Measurements from ENCODE around the gene SHC4. TPM values are rescaled to one million over a fixed set of nuclear protein-coding genes. Genes with fewer than 3 reads are reported as not detected.
"Not testable (repeated sequence)": the region's sequence is repeated elsewhere in the genome, so short reads cannot be mapped to it uniquely, and the experiment has no call there.

The SHC4 gene
- polyA plus RNA-seq, 3 donors = 0.09 to 1.9 (median 0.15) TPM

DNA sequence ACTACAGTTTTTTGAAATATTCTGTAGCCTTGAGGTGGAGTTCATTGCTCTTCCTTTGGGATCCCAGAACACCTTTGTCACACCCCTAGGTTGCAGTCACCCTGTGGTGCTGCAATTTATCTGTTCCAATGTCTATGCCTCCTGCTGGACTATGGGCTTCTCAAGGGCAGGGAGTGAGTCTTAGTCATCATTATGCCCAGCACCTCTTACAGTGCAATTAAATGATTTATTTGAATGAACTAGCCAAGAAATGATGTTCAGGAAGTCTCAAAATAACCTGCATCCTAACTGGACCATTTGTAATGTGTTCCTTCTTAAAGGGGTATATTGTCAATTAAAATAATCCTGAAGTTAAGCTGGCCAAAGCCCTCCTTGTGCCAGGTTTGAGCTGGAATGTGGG is 28.5 kb downstream of the SHC4 start:
- H3K27ac ChIP-seq (ENCODE audit: low read depth, low read length) = no peak overlapping the region

GRCh38 chr15:48930735-48931134 is 33.0 kb downstream of the SHC4 start:
- WGBS, 3 donors = 69 to 78% (median 72%) methylated on average over 4 of the region's 4 CpGs
- no peak overlapping the region for H3K27ac ChIP-seq (ENCODE audit: low read depth, low read length)

DNA sequence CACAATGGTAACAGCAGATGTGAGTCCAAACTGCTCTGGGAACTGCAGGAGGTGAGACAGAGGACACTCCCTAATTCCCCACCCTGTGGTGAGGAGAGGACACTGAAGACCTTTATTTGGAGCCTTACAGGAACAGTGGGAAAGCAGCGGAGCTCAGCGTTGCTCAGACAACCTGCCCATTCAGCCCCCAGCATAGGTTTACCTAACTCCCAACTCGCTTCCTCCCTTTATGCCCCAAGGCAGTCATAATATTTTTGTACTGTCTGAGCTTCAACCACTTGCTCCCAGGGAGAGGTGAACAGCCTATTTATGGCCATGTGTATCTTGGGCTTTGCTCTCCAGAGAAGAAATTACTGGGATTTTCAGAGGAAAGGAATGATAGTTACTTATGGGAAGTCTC is 34.1 kb downstream of the SHC4 start:
- 73 to 89% (median 83%) methylated on average over 3 of the region's 3 CpGs for WGBS, 3 donors
- H3K27ac ChIP-seq (ENCODE audit: low read depth, low read length) = no peak overlapping the region

- no peak overlapping the region for H3K27ac ChIP-seq (ENCODE audit: low read depth, low read length)
- 90 to 92% (median 91%) methylated on average over 6 of the region's 6 CpGs for WGBS, 3 donors
These were observed 34.7 kb downstream of the SHC4 start for GRCh38 chr15:48928877-48929538.

- no peak overlapping the region for H3K27ac ChIP-seq (ENCODE audit: low read depth, low read length)
These were observed 38.0 kb downstream of the SHC4 start for GRCh38 chr15:48925714-48926223.

DNA sequence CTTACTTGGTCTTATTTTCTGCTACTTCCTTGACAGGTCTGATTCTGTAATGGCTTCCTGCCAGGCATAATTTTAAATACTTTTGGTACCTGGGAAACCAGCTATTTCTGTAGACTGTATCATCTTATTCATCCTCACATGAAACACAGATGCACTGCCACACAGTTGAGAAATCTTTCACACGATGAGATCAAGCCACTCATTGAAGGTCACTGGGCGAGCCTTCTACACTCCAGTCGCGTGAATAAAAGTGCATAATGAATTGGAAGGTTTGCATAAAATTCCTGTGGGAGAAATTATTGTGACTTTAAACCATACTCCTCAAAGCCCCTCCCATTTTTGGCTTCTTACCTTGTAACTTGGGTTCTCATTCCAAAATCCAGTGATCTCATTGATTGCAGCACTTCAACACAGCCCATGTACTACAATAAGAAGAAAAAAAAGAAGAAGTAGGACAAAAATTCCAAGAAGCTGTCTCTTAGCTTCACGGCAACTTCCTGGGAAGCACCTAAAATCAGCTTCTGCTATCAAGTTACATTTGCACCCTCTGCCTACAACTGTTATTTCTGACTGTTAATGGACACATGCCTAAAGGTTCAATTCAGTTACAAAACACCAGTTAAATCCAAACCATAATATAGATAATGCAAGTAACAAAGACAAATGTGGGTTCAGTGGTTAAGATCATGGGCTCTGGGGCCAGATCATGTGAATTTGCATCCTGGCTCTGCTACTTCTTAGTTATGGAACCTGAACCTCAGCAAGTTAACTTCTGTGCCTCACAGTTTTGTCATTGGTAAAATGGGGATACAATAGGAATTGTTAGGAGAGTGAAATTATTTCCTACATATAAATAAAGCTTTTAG is 39.0 kb downstream of the SHC4 start:
- no peak overlapping the region for H3K27ac ChIP-seq (ENCODE audit: low read depth, low read length)
- WGBS, 3 donors = 61 to 69% (median 65%) methylated on average over 5 of the region's 5 CpGs

More at GRCh38 chr15:48925714-48926223, 38.0 kb downstream of the SHC4 start:
- WGBS, 3 donors = 55 to 69% (median 58%) methylated on average over 9 of the region's 9 CpGs

DNA sequence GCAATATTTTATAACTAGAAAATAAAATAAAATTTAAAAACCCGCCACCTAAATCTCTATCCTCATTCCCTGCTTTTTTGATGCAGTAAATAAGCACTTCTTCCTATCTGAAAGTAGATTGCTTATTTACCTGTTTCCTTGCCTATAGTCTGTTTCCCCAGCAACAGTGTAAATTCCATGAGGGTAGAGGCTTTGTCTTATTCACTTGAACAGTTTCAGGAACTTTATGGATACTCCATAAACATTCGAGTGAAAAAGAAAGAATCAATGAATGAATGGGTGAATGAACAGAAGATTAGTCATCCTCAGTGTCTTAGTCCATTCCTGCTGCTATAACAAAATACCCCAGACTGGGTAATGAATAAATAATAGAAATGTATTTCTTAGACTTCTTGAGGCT is 41.7 kb downstream of the SHC4 start:
- no peak overlapping the region for H3K27ac ChIP-seq (ENCODE audit: low read depth, low read length)
- WGBS, 3 donors = 85 to 96% (median 95%) methylated on average over 2 of the region's 2 CpGs

GRCh38 chr15:48916721-48917120 is 47.0 kb downstream of the SHC4 start:
- WGBS, 3 donors = 73 to 79% (median 75%) methylated on average over 3 of the region's 3 CpGs

DNA sequence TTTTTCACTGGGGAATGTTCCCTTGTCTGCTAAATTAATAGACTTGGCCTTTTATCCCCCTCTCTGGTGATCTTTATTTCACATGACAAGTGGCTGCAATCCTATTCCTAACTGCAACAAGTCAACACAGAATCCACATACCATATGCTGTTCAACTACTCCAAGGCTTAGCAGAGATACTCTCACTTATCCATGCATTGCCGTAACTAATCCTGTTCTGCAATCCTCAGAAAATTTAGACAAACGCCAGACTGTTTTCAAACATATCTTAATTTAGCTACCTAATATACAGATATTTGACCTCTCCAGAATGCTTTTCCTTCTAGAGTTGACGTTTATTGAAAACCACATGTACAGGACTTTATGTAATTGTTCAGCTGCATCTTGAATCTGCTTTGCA is 47.9 kb downstream of the SHC4 start:
- 69 to 75% (median 70%) methylated on average over 3 of the region's 3 CpGs for WGBS, 3 donors
- no peak overlapping the region for H3K27ac ChIP-seq (ENCODE audit: low read depth, low read length)

More at GRCh38 chr15:48916721-48917120, 47.0 kb downstream of the SHC4 start:
- no peak overlapping the region for H3K27ac ChIP-seq (ENCODE audit: low read depth, low read length)

DNA sequence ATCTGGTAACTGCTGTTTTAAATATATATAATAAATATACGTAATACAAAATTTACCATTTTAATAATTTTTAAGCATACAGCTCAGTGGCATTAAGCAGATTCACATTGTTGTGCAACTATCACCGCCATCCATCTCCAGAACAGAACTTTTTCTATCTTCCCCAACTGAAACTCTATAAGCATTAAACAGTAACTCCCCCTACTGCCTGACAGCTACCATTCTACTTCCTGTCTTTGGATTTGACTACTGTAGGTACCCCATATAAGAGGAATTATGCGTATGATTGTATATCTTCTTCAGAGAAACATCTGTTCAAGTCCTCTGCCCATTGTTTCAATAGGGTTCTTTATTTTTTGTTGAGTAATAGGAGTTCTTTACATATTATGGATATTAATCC is 49.0 kb downstream of the SHC4 start:
- 84 to 91% (median 89%) methylated on average over 3 of the region's 3 CpGs for WGBS, 3 donors
- no peak overlapping the region for H3K27ac ChIP-seq (ENCODE audit: low read depth, low read length)

- H3K27ac ChIP-seq (ENCODE audit: low read depth, low read length) = no peak overlapping the region
- 93 to 97% (median 96%) methylated on average over 4 of the region's 4 CpGs for WGBS, 3 donors
These were observed 50.6 kb downstream of the SHC4 start for GRCh38 chr15:48913141-48913540.

- WGBS, 3 donors = 70 to 84% (median 82%) methylated on average over 2 of the region's 2 CpGs
- not testable (repeated sequence) for H3K27ac ChIP-seq (ENCODE audit: low read depth, low read length)
These were observed 53.2 kb downstream of the SHC4 start for GRCh38 chr15:48910554-48910953.

DNA sequence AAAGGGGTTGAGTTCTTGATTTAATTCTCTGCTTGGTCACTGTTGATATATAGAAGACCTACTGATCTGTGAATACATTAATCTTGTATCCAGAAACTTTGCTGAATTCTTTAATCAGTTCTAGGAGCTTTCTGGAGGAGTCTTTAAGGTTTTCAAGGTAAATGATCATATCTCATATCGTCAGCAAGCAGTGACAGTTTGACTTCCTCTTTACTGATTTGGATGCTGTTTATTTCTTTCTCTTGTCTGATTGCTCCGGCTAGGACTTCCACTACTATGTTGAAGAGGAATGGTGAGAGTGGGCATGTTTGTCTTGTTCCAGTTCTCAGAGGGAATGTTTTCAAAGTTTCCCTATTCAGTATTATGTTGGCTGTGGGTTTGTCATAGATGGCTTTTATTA is 54.4 kb downstream of the SHC4 start:
- WGBS, 3 donors = 51 to 67% (median 58%) methylated on average over 2 of the region's 2 CpGs
- not testable (repeated sequence) for H3K27ac ChIP-seq (ENCODE audit: low read depth, low read length)

DNA sequence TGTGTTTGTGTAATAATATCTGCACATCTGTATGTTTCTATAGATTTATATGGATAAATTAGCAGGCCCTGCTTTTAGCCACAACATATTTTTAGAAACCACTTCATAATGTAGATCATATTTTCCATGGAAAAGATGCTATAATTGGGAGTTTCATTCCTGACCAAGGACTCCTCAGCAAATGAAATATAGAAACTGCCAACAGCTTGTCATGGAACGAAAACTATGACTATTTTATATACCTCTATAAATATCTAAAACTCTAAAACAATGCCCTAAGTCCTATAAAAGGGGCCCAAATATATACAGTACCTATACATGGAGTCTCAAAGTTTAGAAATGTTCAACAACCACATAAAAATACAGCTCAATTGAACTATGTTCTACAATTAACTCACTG is 57.9 kb downstream of the SHC4 start:
- 72 to 79% (median 78%) methylated on average over 1 of the region's 1 CpG for WGBS, 3 donors
- no peak overlapping the region for H3K27ac ChIP-seq (ENCODE audit: low read depth, low read length)

GRCh38 chr15:48905216-48905615 is 58.5 kb downstream of the SHC4 start:
- H3K27ac ChIP-seq (ENCODE audit: low read depth, low read length) = no peak overlapping the region

GRCh38 chr15:48904758-48905157 is 59.0 kb downstream of the SHC4 start:
- H3K27ac ChIP-seq (ENCODE audit: low read depth, low read length) = no peak overlapping the region
- WGBS, 3 donors = 77 to 92% (median 91%) methylated on average over 4 of the region's 4 CpGs

DNA sequence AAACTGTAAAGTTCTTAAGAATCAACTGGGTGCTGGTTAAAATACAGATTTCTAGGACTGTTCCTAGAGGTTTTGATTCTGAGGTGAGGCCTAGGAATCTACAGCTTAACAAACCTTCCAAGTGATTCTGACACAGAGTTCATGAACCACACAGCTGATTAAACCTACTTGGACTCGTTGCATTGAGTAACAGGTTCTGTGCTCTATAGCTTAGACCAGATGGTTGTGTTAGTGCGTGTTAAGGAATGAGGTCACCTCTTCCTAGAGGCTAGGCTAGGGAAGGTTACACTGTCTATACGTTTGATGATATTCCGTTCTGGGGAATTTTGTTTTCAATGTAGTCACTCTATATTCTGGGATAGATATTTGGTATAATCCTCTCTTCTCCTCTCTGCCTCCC is 63.9 kb downstream of the SHC4 start:
- no peak overlapping the region for H3K27ac ChIP-seq (ENCODE audit: low read depth, low read length)
- WGBS, 3 donors = 86 to 94% (median 93%) methylated on average over 4 of the region's 4 CpGs

DNA sequence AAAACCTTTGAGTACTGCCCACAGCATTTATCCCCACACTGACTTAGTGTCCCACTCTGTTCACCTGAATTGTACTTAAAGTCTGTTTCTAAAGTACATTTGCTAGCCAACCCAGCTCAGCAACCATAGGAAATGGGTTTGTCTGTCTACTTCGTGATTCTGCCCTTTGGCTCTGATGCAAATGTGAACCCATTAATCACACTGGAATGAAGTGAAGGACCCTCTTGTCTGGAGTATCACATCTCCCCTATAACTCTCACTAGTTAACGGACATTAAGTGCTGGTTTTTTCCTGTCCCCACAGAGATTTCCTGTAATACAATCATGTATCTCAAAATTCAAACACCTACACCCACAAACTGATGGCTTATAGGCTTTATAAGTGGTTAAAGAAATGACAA is 65.3 kb downstream of the SHC4 start:
- 45 to 50% (median 47%) methylated on average over 2 of the region's 2 CpGs for WGBS, 3 donors
- H3K27ac ChIP-seq (ENCODE audit: low read depth, low read length) = no peak overlapping the region

DNA sequence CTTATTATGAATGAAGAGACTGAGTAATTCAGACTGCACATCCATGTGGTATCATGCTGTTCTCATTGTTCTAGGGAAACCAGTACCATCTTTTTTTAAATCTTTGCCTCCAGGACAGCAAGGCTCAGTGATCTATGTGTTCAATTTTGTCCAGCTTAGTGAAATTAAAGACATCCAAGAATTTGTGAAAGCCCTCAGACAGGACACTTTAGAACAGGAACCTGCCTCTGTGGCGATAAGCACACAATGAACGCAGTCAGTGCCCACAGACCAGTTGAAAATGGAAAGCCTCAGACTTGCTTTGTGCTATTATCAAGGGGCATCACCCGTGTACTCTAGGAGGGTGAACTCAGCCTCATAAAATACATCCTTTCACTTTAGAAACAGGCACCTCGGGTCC is 65.7 kb downstream of the SHC4 start:
- H3K27ac ChIP-seq (ENCODE audit: low read depth, low read length) = no peak overlapping the region
- 38 to 54% (median 49%) methylated on average over 4 of the region's 4 CpGs for WGBS, 3 donors

Measured in adipose tissue (tissue), 3 donors.